DND-41 (cell line): ENCODE results near the gene MYCBP2.

ENCODE experiments used
- CTCF ChIP-seq: IDR thresholded peaks from 2 replicates; pipeline ENCODE4 v1.5.1; 2012; ENCODE audit warnings: borderline replicate concordance, low read length, moderate library complexity, mild to moderate bottlenecking; ENCODE audit not compliant: poor library complexity, severe bottlenecking; ENCODE audit errors: extremely low read depth
- EZH2 ChIP-seq: IDR thresholded peaks from 3 replicates; pipeline ENCODE4 v1.6.1; 2012; ENCODE audit warnings: borderline replicate concordance, low read depth, mild to moderate bottlenecking, moderate library complexity, low read length, inconsistent platforms; ENCODE audit not compliant: severe bottlenecking

GRCh38 chr13:77031656-77032243, 295.1 kb downstream of the MYCBP2 start:
- TF ChIP-seq CTCF: no peak
- TF ChIP-seq EZH2: no peak
